Subcutaneous adipose tissue (tissue), 4 donors: ENCODE results near the gene CAMTA1. TPM values are rescaled to one million over a fixed set of nuclear protein-coding genes. Genes with fewer than 3 reads are reported as not detected.

Experiments
- CTCF ChIP-seq: fragments of 450-650 bp; IDR thresholded peaks from one replicate; pipeline ENCODE4 v1.5.1; 2016; ENCODE audit warnings: low read depth, mild to moderate bottlenecking, control low read depth, antibody characterized with exemption, moderate library complexity
- total RNA-seq, 4 donors: library from RNA; depleted of rRNA; stranded (reverse); fragments of >200 nt; gene quantifications; one replicate each; pipeline ENCODE4 v1.1.0, GENCODE V29; 2016

CAMTA1 gene
- total RNA-seq, 4 donors from 2014 or later = 58.6 to 82.5 (median 78.0) TPM

DNA sequence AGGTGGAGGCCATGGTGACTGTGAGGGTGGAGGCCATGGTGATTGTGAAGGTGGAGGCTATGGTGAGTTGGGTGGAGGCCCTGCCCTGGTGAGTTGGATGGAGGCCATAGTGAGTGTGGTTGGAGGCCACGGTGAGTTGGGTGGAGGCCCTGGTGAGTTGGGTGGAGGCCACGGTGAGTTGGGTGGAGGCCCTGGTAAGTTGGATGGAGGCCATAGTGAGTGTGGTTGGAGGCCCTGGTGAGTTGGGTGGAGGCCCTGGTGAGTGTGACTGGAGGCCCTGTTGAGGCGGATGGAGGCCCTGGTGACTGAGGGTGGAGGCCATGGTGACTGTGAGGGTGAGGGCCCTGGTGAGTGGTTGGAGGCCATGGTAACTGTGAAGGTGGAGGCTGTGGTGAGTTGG lies 860.9 kb downstream of the CAMTA1 start:
- no peak for TF ChIP-seq CTCF

- TF ChIP-seq CTCF = no peak
Observed at GRCh38 chr1:7646981-7647901, 862.0 kb downstream of the CAMTA1 start.

DNA sequence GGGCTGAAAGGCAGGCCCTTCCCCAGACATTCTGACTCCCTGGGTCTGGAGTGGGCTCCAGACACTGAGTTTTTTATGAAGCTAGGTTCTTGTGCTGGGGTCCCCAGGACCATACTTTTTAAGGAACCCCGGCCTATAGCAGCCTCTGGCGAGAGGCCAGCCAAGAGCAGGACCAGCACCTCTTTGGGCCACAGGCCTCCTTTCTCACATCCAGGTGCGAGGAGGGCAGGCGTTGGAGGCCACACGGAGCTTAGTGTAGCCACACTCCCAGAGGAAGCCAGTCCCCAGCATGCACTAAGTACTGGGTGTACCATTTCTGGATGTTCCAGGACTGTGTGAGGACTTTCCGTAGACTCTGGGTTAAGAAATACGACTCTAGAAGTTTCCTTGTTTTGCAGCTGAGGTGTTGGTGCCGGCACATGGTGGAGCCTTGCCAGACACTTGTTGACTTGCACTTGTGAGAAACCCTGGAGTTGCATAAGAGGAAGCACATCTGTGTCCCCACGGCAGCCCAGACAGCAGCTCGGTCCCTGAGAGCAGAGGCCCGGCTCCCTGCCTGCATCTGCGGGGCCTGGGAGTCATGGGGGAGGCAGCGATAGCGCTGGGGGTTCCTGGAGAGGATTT lies 863.6 kb downstream of the CAMTA1 start:
- TF ChIP-seq CTCF = no peak

GRCh38 chr1:7650801-7651200 lies 865.5 kb downstream of the CAMTA1 start:
- TF ChIP-seq CTCF = no peak

GRCh38 chr1:7651203-7651602 lies 865.9 kb downstream of the CAMTA1 start:
- no peak for TF ChIP-seq CTCF

- no peak for TF ChIP-seq CTCF
Observed at GRCh38 chr1:7652061-7652460, 866.8 kb downstream of the CAMTA1 start.

DNA sequence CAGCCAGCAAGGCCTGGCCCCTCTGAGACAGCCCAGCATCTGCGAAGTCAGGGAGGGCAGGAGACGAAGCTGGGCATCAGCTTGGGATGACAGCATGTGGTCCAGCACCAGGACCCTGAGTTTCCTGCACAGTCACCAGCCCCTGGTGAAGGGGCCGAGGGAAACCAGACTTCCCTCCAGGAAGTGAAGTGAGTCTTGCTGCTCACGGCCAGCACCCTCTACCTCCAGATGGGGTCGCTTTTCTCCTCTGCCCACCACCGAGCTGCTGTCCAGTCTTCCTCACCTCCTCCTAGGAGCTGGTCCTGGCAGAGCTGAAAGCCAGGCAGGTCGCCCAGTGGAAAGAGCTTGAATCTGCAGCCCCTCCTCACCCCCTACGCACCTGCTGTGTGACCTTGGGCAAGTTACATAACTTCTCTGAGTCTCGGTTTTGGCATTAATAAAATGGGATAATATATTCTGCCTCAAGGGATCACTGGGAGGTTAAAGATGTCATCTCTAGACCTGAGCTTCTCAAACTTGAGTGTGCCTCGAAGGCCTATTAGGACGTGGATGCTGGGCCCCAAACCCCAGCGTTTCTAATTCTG lies 867.4 kb downstream of the CAMTA1 start:
- no peak for TF ChIP-seq CTCF
